Measurements from ENCODE around the gene DBX1. TPM values are rescaled to one million over a fixed set of nuclear protein-coding genes. Genes with fewer than 3 reads are reported as not detected.

DBX1 gene
- total and polyA plus RNA-seq, 2 donors (not counting 1 experiment from before 2014, with no cell fraction given), result not detected

- Histone ChIP-seq H3K4me2 (ENCODE audit: extremely low read depth, insufficient read depth, low read length) (no peak overlapping the region), H3K9ac (ENCODE audit: insufficient read depth, low read length) (no peak overlapping the region), H3K9me3 (ENCODE audit: control insufficient read depth, insufficient read depth, low read depth, low read length) (no peaks in the 10 kb centered on the region), H4K20me1 (ENCODE audit: control insufficient read depth, extremely low read depth, insufficient read depth, low read length) (peaks cover 2% of the 10 kb centered on the region), H3K4me1 (ENCODE audit: control insufficient read depth, extremely low read depth, insufficient read depth, low read length) (no peaks in the 10 kb centered on the region), H3K4me3 (replicated peaks in 1 of 4; ENCODE audit: control extremely low read depth in 1 of 4, insufficient read depth in 1 of 4, low read depth in 3 of 4, low read length in 4 of 4) (no peak overlapping the region), H3K27ac (ENCODE audit: insufficient read depth, low read length) (no peak overlapping the region), H3K79me2 (ENCODE audit: control insufficient read depth, insufficient read depth, low read length) (no peaks in the 10 kb centered on the region), H2AFZ (ENCODE audit: low read length) (no peak overlapping the region), H3K36me3 (ENCODE audit: control insufficient read depth, insufficient read depth, low read length) (no peaks in the 10 kb centered on the region), H3K27me3 (ENCODE audit: control insufficient read depth, insufficient read depth, low read length) (peaks cover 83% of the 10 kb centered on the region)
- no peak for DNase-seq (ENCODE audit: low read depth in 2 of 2)
- TF ChIP-seq CTCF (conservative IDR thresholded peaks at IDR 0.05 in 1 of 2, IDR thresholded peaks at IDR 0.05 in 1 of 2; ENCODE audit: low read depth in 1 of 2, low read length in 2 of 2) (no peak), EZH2 (IDR thresholded peaks at IDR 0.05; ENCODE audit: low read length, missing control alignments) (no peak)
Observed at GRCh38 chr11:20157728-20158127, 2.5 kb downstream of the DBX1 start.

- no peak for DNase-seq (ENCODE audit: low read depth in 2 of 2)
- H4K20me1 ChIP-seq (ENCODE audit: control insufficient read depth, extremely low read depth, insufficient read depth, low read length), result peaks cover 2% of the 10 kb centered on the region
- no peak overlapping the region for H3K4me2 ChIP-seq (ENCODE audit: extremely low read depth, insufficient read depth, low read length)
- no peak overlapping the region for H3K27ac ChIP-seq (ENCODE audit: insufficient read depth, low read length)
- no peak overlapping the region for H3K9ac ChIP-seq (ENCODE audit: insufficient read depth, low read length)
- H3K36me3 ChIP-seq (ENCODE audit: control insufficient read depth, insufficient read depth, low read length), result no peaks in the 10 kb centered on the region
- TF ChIP-seq CTCF (conservative IDR thresholded peaks at IDR 0.05 in 1 of 2, IDR thresholded peaks at IDR 0.05 in 1 of 2; ENCODE audit: low read depth in 1 of 2, low read length in 2 of 2) (no peak), EZH2 (IDR thresholded peaks at IDR 0.05; ENCODE audit: low read length, missing control alignments) (peak; percentile 98)
- peaks cover 77% of the 10 kb centered on the region for H3K27me3 ChIP-seq (ENCODE audit: control insufficient read depth, insufficient read depth, low read length)
- H3K4me1 ChIP-seq (ENCODE audit: control insufficient read depth, extremely low read depth, insufficient read depth, low read length), result no peaks in the 10 kb centered on the region
- no peak overlapping the region for H2AFZ ChIP-seq (ENCODE audit: low read length)
- H3K9me3 ChIP-seq (ENCODE audit: control insufficient read depth, insufficient read depth, low read depth, low read length), result no peaks in the 10 kb centered on the region
- H3K4me3 ChIP-seq (replicated peaks in 1 of 4; ENCODE audit: control extremely low read depth in 1 of 4, insufficient read depth in 1 of 4, low read depth in 3 of 4, low read length in 4 of 4), result no peak overlapping the region
- no peaks in the 10 kb centered on the region for H3K79me2 ChIP-seq (ENCODE audit: control insufficient read depth, insufficient read depth, low read length)
Observed at GRCh38 chr11:20156876-20157613, 3.2 kb downstream of the DBX1 start.

GRCh38 chr11:20156280-20156875, 3.9 kb downstream of the DBX1 start:
- Histone ChIP-seq H3K27me3 (ENCODE audit: control insufficient read depth, insufficient read depth, low read length) (peaks cover 71% of the 10 kb centered on the region), H3K9ac (ENCODE audit: insufficient read depth, low read length) (no peak overlapping the region)
- DNase-seq (ENCODE audit: low read depth in 2 of 2), result no peak

More at GRCh38 chr11:20156280-20156875, 3.9 kb downstream of the DBX1 start:
- H2AFZ ChIP-seq (ENCODE audit: low read length), result no peak overlapping the region
- no peaks in the 10 kb centered on the region for H3K4me1 ChIP-seq (ENCODE audit: control insufficient read depth, extremely low read depth, insufficient read depth, low read length)
- no peak overlapping the region for H3K4me3 ChIP-seq (replicated peaks in 1 of 4; ENCODE audit: control extremely low read depth in 1 of 4, insufficient read depth in 1 of 4, low read depth in 3 of 4, low read length in 4 of 4)
- no peak overlapping the region for H3K4me2 ChIP-seq (ENCODE audit: extremely low read depth, insufficient read depth, low read length)
- no peak for TF ChIP-seq CTCF (conservative IDR thresholded peaks at IDR 0.05 in 1 of 2, IDR thresholded peaks at IDR 0.05 in 1 of 2; ENCODE audit: low read depth in 1 of 2, low read length in 2 of 2)
- peak; percentile 94 for TF ChIP-seq EZH2 (IDR thresholded peaks at IDR 0.05; ENCODE audit: low read length, missing control alignments)
- no peaks in the 10 kb centered on the region for H3K36me3 ChIP-seq (ENCODE audit: control insufficient read depth, insufficient read depth, low read length)
- H3K79me2 ChIP-seq (ENCODE audit: control insufficient read depth, insufficient read depth, low read length), result no peaks in the 10 kb centered on the region
- H3K27ac ChIP-seq (ENCODE audit: insufficient read depth, low read length), result no peak overlapping the region
- H3K9me3 ChIP-seq (ENCODE audit: control insufficient read depth, insufficient read depth, low read depth, low read length), result no peaks in the 10 kb centered on the region
- peaks cover 2% of the 10 kb centered on the region for H4K20me1 ChIP-seq (ENCODE audit: control insufficient read depth, extremely low read depth, insufficient read depth, low read length)
